Activated naive CD8-positive, alpha-beta T cell treated with anti-CD3 and anti-CD28 coated beads, Interleukin-2, amount 50 U/mL, for 24 hours (primary cell): ENCODE data around the gene NPHP4.
"Not testable (repeated sequence)": the region's sequence is repeated elsewhere in the genome, so short reads cannot be mapped to it uniquely, and the experiment has no call there.

ENCODE experiments used
- ATAC-seq: fragments of 150-1000 bp; cut with Tn5 transposase; one replicate; pipeline ENCODE4 v1.10.0; 2021
- DNase-seq: peaks from one replicate; pipeline ENCODE4 v3.0.0; 2021
- H3K27ac Mint-ChIP-seq: one replicate; pipeline ENCODE4 v1.8.0; 2021; ENCODE audit warnings: mild to moderate bottlenecking, mixed read lengths
- H3K27me3 Mint-ChIP-seq: one replicate; pipeline ENCODE4 v1.8.0; 2021; ENCODE audit warnings: mixed read lengths
- H3K36me3 Mint-ChIP-seq: one replicate; pipeline ENCODE4 v1.8.0; 2021; ENCODE audit warnings: low read depth, mixed read lengths
- H3K4me1 Mint-ChIP-seq: one replicate; pipeline ENCODE4 v1.8.0; 2021; ENCODE audit warnings: mixed read lengths
- H3K4me3 Mint-ChIP-seq: one replicate; pipeline ENCODE4 v1.8.0; 2021; ENCODE audit warnings: mild to moderate bottlenecking, moderate library complexity, mixed read lengths
- H3K9me3 Mint-ChIP-seq: one replicate; pipeline ENCODE4 v1.8.0; 2021; ENCODE audit warnings: mixed read lengths

NPHP4 gene

DNA sequence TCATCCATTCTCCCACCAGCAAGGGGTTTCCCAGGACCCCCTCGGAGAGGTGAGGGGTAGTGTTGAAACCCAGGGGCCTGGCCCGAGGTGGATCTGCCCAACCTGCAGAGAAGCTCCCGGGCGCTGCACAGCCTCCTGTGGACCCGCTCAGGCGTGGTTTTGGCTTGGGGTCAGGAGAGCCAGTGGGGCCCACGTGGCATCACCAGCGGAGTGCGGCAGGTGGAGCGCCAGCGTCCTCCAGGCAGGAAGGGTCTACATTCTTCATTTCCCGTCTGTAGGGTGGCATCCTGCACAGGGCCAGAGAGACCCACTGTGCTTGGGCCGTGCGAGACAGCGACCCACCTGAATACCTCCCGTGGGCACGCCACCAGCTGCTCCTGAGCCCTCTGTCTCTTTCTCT is 135.2 kb downstream of the NPHP4 start:
- no peaks in the 10 kb centered on the region for H3K36me3 Mint-ChIP-seq
- no peak for ATAC-seq
- no peak overlapping the region for H3K4me3 Mint-ChIP-seq
- H3K9me3 Mint-ChIP-seq: no peaks in the 10 kb centered on the region
- no peak overlapping the region for H3K27ac Mint-ChIP-seq
- no peaks in the 10 kb centered on the region for H3K27me3 Mint-ChIP-seq
- no peaks in the 10 kb centered on the region for H3K4me1 Mint-ChIP-seq
- no peak for DNase-seq

DNA sequence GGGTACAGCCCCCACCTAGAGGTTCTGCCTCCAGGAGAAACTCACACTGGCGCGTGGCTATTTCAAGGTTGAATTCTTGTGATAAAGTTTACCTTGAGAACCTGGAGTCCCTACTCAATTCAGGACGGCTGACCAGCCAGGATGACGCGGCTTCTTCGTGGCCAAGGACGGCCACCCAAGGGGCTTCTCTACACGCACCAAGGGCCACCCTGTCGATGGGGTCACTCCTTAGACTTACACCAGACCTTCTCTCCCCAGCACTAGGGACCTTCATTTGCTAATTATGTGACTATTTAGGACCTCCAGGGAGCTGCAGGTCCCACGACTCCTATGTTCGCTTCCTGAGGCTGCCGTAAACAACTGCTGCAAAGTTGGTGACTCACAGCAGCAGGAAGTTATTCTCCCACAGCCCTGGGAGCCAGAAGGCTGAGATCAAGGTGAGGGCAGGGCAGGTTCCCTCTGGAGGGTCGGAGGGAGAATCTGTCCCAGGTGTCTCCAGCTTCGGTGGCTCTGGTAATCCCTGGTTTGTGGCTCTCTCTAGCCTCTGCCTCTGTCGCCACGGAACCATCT is 135.9 kb downstream of the NPHP4 start:
- H3K4me3 Mint-ChIP-seq: no peak overlapping the region
- H3K27me3 Mint-ChIP-seq: no peaks in the 10 kb centered on the region
- H3K36me3 Mint-ChIP-seq: no peaks in the 10 kb centered on the region
- no peaks in the 10 kb centered on the region for H3K4me1 Mint-ChIP-seq
- H3K27ac Mint-ChIP-seq: no peak overlapping the region
- H3K9me3 Mint-ChIP-seq: no peaks in the 10 kb centered on the region
- DNase-seq (no peak), ATAC-seq (no peak)

DNA sequence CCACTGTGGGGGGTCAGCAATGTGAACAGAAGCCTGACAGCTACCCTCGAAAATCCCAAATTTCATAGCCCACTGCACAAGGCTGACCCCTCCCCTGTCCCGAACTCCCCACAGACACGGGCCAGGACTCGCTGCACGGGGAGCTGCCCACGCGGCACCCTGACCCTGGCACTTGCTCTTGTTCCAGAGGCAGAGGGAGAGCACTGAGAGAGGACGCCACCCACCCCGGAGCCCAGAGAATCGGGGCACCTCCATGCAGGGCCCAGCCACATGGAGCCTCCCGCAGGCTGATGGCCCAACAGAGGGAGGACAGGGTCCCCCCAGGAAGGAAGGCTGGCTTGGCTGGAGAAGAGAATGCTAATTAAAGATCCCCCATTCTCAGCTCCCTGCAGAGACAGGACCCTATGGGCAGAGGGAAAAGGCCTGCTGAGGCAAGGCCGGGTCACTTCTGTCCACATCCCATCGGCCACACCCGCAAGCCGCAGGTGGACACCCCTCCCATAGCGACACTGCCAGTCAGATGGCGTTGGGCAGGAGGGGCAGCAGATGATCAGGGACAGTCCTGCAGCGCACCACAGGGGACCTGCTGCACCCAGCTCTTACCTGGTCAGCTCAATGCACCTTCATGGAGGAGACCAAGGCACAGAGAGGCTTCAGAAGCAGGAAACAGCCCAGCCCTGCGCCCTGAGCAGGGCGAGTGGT is 136.9 kb downstream of the NPHP4 start:
- no peak for DNase-seq
- H3K4me3 Mint-ChIP-seq: no peak overlapping the region
- no peaks in the 10 kb centered on the region for H3K27me3 Mint-ChIP-seq
- no peaks in the 10 kb centered on the region for H3K36me3 Mint-ChIP-seq
- no peaks in the 10 kb centered on the region for H3K4me1 Mint-ChIP-seq
- no peaks in the 10 kb centered on the region for H3K9me3 Mint-ChIP-seq
- no peak for ATAC-seq
- H3K27ac Mint-ChIP-seq: no peak overlapping the region

DNA sequence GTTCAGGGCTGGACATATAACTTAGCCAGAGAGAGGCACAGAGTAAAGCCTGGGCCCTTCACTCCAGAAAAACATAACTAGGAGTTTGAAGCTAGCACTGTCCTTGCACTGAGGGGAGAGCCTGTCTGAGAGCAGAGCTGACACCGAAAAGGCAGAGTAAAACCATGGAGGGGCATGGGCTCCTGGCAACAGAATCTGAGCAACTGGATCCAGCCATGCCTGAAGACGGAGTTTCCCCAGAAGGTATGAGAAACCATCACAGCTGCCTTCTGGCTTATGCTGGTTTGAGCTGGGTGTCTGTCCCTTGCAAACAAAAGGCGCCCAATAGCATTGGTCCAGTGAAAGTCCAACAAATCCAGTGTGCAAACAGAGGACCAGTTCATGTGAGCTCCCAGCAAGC is 137.5 kb downstream of the NPHP4 start:
- no peaks in the 10 kb centered on the region for H3K9me3 Mint-ChIP-seq
- H3K4me3 Mint-ChIP-seq: no peak overlapping the region
- ATAC-seq (no peak), DNase-seq (no peak)
- no peaks in the 10 kb centered on the region for H3K4me1 Mint-ChIP-seq
- H3K27me3 Mint-ChIP-seq: no peaks in the 10 kb centered on the region
- no peaks in the 10 kb centered on the region for H3K36me3 Mint-ChIP-seq
- no peak overlapping the region for H3K27ac Mint-ChIP-seq

DNA sequence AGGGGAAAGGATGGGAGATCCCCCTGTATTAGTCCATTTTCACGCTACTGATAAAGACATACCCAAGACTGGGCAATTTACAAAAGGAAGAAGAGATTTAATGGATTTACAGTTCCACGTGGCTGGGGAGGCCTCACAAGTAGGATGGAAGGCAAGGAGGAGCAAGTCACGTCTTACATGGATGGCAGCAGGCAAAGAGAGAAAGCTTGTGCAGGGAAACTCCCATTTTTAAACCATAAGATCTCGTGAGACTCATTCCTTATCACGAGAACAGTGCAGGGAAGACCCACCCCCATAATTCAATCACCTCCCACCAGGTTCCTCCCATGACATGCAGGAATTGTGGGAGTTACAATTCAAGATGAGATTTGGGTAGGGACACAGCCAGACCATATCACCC is 138.4 kb downstream of the NPHP4 start:
- not testable (repeated sequence) for H3K4me1 Mint-ChIP-seq, H3K4me3 Mint-ChIP-seq, DNase-seq, H3K27me3 Mint-ChIP-seq, H3K27ac Mint-ChIP-seq, H3K36me3 Mint-ChIP-seq, H3K9me3 Mint-ChIP-seq, ATAC-seq

DNA sequence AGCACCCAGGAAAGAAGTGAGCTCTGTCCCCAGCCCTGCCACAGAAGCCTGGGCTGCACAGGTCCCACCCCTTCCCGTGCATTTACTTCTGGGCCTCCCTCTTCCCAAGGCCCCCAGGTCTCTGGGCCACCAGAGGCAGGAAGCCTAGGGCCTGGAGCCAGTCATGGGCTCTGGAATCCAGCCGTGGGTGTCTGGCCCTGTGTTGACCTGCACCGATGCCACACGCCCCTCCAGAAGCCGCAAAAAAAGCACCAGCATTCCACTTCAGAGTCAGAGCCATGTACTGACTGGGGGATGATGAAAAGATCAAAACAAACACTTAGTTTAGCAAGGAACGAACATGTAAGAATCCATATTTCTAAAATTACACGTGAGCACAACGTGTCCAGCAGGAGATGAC is 141.7 kb downstream of the NPHP4 start:
- Mint-ChIP-seq H3K4me1 (no peaks in the 10 kb centered on the region), H3K36me3 (no peaks in the 10 kb centered on the region), H3K4me3 (no peak overlapping the region), H3K27me3 (peaks cover 7% of the 10 kb centered on the region), H3K9me3 (no peaks in the 10 kb centered on the region), H3K27ac (no peak overlapping the region)
- ATAC-seq (no peak), DNase-seq (no peak)

DNA sequence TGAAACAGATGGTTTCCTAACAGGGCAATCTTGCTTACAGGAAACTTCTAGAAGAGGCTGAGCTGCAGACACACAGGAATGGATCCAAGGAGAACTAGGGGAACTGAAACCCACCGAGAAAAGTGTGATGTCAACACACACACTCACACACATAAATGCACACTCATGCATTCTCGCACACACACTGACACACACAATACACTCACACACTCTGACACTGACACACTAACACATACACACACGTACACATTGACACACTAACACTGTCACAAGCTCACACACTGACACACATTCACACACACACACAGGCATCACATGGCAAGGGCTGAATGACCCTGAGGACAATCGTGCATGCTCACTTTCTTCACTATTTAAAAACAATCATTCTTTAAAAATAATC is 142.7 kb downstream of the NPHP4 start:
- peaks cover 7% of the 10 kb centered on the region for H3K27me3 Mint-ChIP-seq
- no peaks in the 10 kb centered on the region for H3K9me3 Mint-ChIP-seq
- H3K36me3 Mint-ChIP-seq: no peaks in the 10 kb centered on the region
- no peak for ATAC-seq
- H3K4me1 Mint-ChIP-seq: no peaks in the 10 kb centered on the region
- no peak overlapping the region for H3K27ac Mint-ChIP-seq
- no peak for DNase-seq
- H3K4me3 Mint-ChIP-seq: no peak overlapping the region

DNA sequence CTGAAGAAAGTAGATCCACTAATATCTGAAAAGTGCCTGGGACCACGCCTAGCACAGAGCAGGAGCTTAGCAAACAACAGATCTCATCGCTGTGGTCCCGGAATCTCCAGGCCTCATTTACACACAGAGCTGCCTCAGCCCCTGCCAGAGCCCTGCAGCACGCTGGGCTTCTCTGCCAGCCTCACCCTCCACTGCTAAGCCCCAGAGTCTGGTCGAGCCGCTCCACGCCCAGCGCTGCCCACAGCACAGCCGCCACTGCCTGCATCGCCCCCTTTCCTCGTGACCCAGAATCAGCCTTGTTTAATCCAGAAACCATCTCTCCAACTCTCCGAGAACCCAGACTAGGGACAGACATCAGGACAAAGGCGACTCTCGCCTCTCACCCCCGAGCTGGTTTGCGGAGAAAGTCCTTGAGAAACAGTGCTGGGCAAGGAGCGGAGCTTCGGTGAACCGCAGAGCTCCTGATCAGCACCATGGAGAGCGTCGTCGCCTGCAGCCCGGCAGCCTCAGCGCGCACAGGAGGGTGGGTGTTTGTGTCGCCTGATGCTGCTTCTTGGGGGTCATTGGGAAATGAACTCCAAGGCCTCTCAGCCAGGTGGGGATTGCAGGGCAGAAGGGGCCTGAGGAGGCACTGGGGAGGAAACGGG is 145.1 kb downstream of the NPHP4 start:
- H3K27ac Mint-ChIP-seq: no peak overlapping the region
- H3K4me3 Mint-ChIP-seq: no peak overlapping the region
- ATAC-seq (no peak), DNase-seq (peak; percentile 8)
- no peaks in the 10 kb centered on the region for H3K36me3 Mint-ChIP-seq
- H3K9me3 Mint-ChIP-seq: no peaks in the 10 kb centered on the region
- H3K4me1 Mint-ChIP-seq: no peaks in the 10 kb centered on the region
- H3K27me3 Mint-ChIP-seq: peaks cover 7% of the 10 kb centered on the region

DNA sequence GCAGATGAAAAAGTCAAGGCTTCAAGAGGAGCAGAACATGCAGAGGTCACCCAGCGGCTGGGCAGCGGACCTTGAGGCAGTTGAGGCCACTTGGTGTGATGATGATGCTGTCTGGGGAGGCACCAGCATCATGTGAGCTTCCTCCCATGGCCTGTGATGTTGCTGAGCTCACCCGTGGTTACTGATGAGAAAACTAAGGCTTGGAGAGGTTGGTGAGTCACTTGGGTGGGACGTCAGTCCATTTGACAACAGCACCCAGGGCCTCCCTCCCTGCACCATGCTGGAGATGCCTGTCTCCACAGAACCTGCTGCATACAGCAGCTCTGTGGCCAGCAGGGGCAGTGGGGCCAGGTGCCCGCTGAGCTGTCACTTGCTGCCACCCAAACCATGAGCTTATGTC is 146.8 kb downstream of the NPHP4 start:
- Mint-ChIP-seq H3K27ac (no peak overlapping the region), H3K27me3 (peaks cover 7% of the 10 kb centered on the region), H3K9me3 (no peaks in the 10 kb centered on the region), H3K4me1 (no peaks in the 10 kb centered on the region), H3K36me3 (no peaks in the 10 kb centered on the region), H3K4me3 (no peak overlapping the region)
- DNase-seq: no peak
- no peak for ATAC-seq

DNA sequence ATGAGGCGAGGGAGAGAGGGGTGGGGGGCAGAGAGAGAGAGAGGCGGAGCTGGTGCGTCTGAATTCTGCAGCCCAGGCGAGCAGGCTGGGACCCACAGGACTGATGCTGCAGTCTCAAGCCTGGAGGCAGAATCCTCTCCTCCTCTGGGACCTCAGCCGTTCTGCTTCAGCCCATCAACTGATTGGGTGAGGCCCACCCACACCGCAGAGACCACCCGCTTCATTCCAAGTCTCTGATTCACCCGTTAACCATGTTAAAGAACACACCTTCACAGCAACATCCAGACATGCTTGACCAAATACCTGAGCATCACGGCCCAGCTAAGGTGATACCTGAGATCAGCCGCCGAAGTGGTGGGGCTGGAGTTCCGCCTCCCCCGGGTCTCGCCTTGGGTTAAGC is 147.8 kb downstream of the NPHP4 start:
- ATAC-seq (no peak), DNase-seq (no peak)
- H3K4me1 Mint-ChIP-seq: no peaks in the 10 kb centered on the region
- no peaks in the 10 kb centered on the region for H3K9me3 Mint-ChIP-seq
- no peaks in the 10 kb centered on the region for H3K36me3 Mint-ChIP-seq
- no peak overlapping the region for H3K27ac Mint-ChIP-seq
- H3K27me3 Mint-ChIP-seq: peaks cover 7% of the 10 kb centered on the region
- H3K4me3 Mint-ChIP-seq: no peak overlapping the region

DNA sequence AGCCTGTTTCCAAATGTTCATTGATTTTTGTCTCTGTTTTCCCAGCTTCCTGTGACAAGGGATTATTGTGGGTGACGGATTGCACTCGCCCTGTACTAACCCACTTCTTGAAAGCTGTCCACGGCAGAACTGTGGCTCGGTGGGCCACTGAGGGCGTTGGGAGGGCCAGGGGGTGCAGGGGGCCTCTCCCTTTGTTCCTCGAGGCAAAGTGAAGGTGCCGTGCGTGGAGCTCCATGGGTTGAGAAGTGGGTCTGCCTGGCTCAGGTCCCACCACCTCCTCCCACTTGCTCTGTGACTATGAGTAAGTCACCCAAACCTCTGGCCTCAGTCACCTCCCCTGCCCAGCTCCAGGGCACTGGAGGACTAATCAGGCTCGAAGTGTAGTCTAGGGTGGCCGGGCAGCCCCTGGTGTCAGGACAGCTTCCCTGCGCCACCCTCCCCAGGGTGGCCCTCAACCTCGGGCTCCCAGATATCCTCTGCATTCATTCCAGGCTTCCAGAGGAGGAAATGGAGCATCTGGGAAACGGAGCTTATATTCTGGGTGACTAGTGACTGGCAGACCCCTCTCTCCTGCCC is 148.6 kb downstream of the NPHP4 start:
- H3K27ac Mint-ChIP-seq: no peak overlapping the region
- no peak for DNase-seq
- peaks cover 7% of the 10 kb centered on the region for H3K27me3 Mint-ChIP-seq
- H3K9me3 Mint-ChIP-seq: no peaks in the 10 kb centered on the region
- H3K36me3 Mint-ChIP-seq: no peaks in the 10 kb centered on the region
- H3K4me1 Mint-ChIP-seq: no peaks in the 10 kb centered on the region
- no peak for ATAC-seq
- H3K4me3 Mint-ChIP-seq: no peak overlapping the region

DNA sequence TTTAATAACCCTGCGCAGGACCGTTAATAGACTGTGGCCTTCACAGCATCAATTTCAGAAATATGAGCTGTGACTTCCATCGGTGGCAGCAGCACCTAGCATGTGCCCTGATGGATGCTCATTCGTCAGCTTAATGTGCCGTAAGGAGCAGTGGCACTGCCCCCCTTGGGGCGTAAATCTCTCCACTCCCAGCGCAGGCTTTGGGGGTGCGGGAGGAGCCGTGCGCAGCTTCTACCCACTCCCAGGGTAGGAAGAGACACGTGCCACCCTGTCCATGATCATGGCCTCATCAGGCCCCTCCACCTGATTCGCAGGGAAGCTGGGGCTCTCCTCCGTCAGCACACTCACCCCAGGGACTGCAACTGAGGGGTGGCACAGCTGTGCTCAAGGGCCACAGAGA is 149.5 kb downstream of the NPHP4 start:
- DNase-seq (no peak), ATAC-seq (no peak)
- H3K4me1 Mint-ChIP-seq: no peaks in the 10 kb centered on the region
- H3K9me3 Mint-ChIP-seq: no peaks in the 10 kb centered on the region
- H3K36me3 Mint-ChIP-seq: no peaks in the 10 kb centered on the region
- H3K4me3 Mint-ChIP-seq: no peak overlapping the region
- H3K27me3 Mint-ChIP-seq: peaks cover 7% of the 10 kb centered on the region
- H3K27ac Mint-ChIP-seq: no peak overlapping the region

DNA sequence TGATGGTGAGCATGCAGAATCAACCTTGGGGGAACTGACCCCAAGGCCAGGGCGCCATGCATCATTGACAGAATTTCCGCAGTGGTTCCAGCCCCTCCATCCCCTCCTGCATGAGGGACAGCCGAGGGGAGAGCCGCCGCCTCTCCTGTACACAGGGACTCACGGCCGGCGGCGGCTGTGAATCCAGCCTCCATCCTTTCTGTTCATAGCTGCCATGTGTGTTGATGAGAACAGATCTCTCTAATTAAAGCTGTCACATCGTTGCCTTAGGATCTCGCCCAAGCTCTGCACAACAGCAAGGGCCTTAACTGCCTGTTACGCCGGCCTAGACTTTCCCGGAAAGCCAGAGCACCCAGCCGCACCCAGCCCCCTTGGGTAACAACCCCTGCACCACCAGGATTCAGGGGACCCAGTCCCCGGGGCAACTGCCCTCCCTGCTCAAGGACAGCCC is 151.6 kb downstream of the NPHP4 start:
- Mint-ChIP-seq H3K36me3 (no peaks in the 10 kb centered on the region), H3K9me3 (no peaks in the 10 kb centered on the region), H3K27ac (no peak overlapping the region), H3K4me3 (no peak overlapping the region), H3K27me3 (peaks cover 5% of the 10 kb centered on the region), H3K4me1 (no peaks in the 10 kb centered on the region)
- ATAC-seq (no peak), DNase-seq (no peak)

DNA sequence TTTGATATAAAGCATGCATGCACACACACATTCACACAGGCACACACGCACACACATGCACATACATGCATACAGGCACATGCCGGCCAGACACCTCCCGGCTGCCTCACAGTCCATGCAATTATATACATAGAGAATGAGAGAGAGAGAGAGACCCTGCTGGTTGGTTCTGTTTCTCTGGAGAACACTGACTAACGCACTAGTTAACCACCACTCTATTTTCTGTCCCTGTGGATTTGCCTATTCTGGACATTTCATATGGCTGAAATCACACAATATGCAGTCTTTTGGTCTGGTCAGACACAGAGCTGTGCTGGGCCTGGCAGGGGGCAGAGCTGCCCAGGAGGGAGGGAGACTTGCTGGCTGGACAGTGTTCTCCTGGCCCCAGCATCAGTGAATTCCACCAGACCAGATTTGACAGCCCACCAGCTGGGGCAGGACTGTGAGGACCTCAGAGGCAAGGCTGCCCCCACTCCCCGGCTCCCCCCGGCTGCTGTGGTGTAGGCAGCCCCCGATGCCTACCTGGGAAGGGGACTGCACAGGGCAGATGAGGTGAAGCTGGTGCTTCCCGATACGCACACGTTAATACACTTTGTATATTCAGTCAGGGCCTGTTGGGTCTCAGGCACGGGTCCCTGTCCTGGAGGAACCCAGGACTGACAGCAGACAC is 152.2 kb downstream of the NPHP4 start:
- H3K9me3 Mint-ChIP-seq: no peaks in the 10 kb centered on the region
- H3K36me3 Mint-ChIP-seq: no peaks in the 10 kb centered on the region
- ATAC-seq (no peak), DNase-seq (no peak)
- H3K27me3 Mint-ChIP-seq: peaks cover 4% of the 10 kb centered on the region
- H3K27ac Mint-ChIP-seq: no peak overlapping the region
- H3K4me3 Mint-ChIP-seq: no peak overlapping the region
- H3K4me1 Mint-ChIP-seq: no peaks in the 10 kb centered on the region
